SU-DHL-6 (cell line): ENCODE measurements around the gene TCEANC2.

Experiments used
- H2AFZ ChIP-seq: fragments of 200-600 bp; sonication (generic); 2 replicates; pipeline ENCODE4 v1.6.1; 2014; ENCODE audit warnings: low read depth, mild to moderate bottlenecking, moderate library complexity, mixed read lengths, antibody characterized with exemption, low read length; ENCODE audit not compliant: severe bottlenecking
- H3F3A ChIP-seq: fragments of 200-600 bp; shearing (Covaris generic); 2 replicates; pipeline ENCODE4 v1.6.0; 2016; ENCODE audit warnings: antibody characterized with exemption, mild to moderate bottlenecking; ENCODE audit not compliant: insufficient read depth
- H3K27ac ChIP-seq: fragments of 200-600 bp; sonication (generic); 2 replicates; pipeline ENCODE4 v1.5.1; 2016; ENCODE audit warnings: low read depth, mild to moderate bottlenecking, low read length, moderate library complexity, mixed read lengths
- H3K27me3 ChIP-seq: fragments of 200-600 bp; sonication (generic), shearing (Covaris generic); 2 replicates; pipeline ENCODE4 v1.6.0; 2014; ENCODE audit warnings: mild to moderate bottlenecking, low read length
- H3K36me3 ChIP-seq: fragments of 200-600 bp; sonication (generic); 2 replicates; pipeline ENCODE4 v1.6.1; 2014; ENCODE audit warnings: mild to moderate bottlenecking, low read length, mixed read lengths
- H3K4me2 ChIP-seq: fragments of 300-600, 200-600 bp; shearing (Covaris generic), sonication (generic); 2 replicates; pipeline ENCODE4 v1.6.0; 2014; ENCODE audit warnings: low read length, low read depth, mild to moderate bottlenecking; ENCODE audit not compliant: poor library complexity, severe bottlenecking
- H3K4me3 ChIP-seq: fragments of 200-600 bp; sonication (generic); 2 replicates; pipeline ENCODE4 v1.5.1; 2014; ENCODE audit warnings: antibody characterized with exemption, low read length, mild to moderate bottlenecking, mixed read lengths; ENCODE audit not compliant: insufficient read depth, poor library complexity, severe bottlenecking
- H3K79me2 ChIP-seq: fragments of 200-600 bp; sonication (generic); 2 replicates; pipeline ENCODE4 v1.6.1; 2014; ENCODE audit warnings: mild to moderate bottlenecking, low read length, moderate library complexity; ENCODE audit not compliant: insufficient read depth
- H3K9ac ChIP-seq: fragments of 200-600 bp; sonication (generic); 2 replicates; pipeline ENCODE4 v1.7.0; 2014; ENCODE audit warnings: mild to moderate bottlenecking, low read length
- H3K9me2 ChIP-seq: fragments of 200-600 bp; sonication (generic); replicated peaks from 2 replicates; pipeline ENCODE4 v1.6.1; 2014; ENCODE audit warnings: low read length; ENCODE audit not compliant: insufficient read depth
- H3K9me3 ChIP-seq: fragments of 200-600 bp; sonication (generic); 2 replicates; pipeline ENCODE4 v1.6.1; 2014; ENCODE audit warnings: low read length, mixed read lengths; ENCODE audit not compliant: insufficient read depth
- H4K20me1 ChIP-seq: fragments of 200-600 bp; sonication (generic); 2 replicates; pipeline ENCODE4 v1.6.1; 2014; ENCODE audit warnings: low read depth, mild to moderate bottlenecking, antibody characterized with exemption, low read length, moderate library complexity, mixed read lengths
- EZH2phosphoT487 ChIP-seq: fragments of 200-600 bp; sonication (generic), shearing (Covaris generic); conservative IDR thresholded peaks from 2 replicates; pipeline ENCODE4 v1.6.1; 2018; ENCODE audit warnings: mild to moderate bottlenecking, antibody characterized with exemption, low read length, moderate library complexity, mixed read lengths
- TF ChIP-seq, protein P1 (sequence below): fragments of 200-600 bp; sonication (generic); IDR thresholded peaks from one replicate; pipeline ENCODE4 v1.5.1; 2017; ENCODE audit warnings: antibody characterized with exemption, mild to moderate bottlenecking, low read length, moderate library complexity; ENCODE audit not compliant: insufficient read depth, poor library complexity, severe bottlenecking

TCEANC2 gene

DNA sequence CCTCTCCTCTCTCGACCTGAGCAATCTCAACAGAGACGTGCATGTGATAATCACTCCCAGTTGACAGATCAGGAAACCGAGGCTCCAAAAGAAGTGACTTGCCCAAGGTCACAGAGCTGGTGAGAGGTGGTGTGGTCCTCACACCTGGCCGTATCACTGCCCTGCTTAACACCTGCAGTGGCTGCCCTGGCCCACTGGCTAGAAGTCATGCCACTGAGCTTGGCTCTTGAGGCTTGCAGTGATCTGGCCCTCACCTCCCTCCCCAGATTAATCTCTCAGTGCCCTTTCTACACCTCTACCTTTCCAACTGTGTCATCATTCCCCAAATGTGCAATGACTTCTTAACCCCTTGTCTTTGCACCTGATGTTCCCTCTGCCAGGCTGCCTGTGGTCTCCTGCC is 60.6 kb downstream of the TCEANC2 start:
- Histone ChIP-seq H3K79me2 (no peaks in the 10 kb centered on the region), H3K9ac (no peak overlapping the region), H4K20me1 (no peaks in the 10 kb centered on the region), H3K36me3 (no peaks in the 10 kb centered on the region), H3F3A (no peaks in the 10 kb centered on the region), H3K27ac (no peak overlapping the region), H3K4me2 (no peak overlapping the region), H3K27me3 (no peaks in the 10 kb centered on the region), H3K4me3 (no peak overlapping the region), H2AFZ (no peak overlapping the region), H3K9me2 (no peaks in the 10 kb centered on the region), H3K9me3 (no peaks in the 10 kb centered on the region)
- TF ChIP-seq, protein P1, sequence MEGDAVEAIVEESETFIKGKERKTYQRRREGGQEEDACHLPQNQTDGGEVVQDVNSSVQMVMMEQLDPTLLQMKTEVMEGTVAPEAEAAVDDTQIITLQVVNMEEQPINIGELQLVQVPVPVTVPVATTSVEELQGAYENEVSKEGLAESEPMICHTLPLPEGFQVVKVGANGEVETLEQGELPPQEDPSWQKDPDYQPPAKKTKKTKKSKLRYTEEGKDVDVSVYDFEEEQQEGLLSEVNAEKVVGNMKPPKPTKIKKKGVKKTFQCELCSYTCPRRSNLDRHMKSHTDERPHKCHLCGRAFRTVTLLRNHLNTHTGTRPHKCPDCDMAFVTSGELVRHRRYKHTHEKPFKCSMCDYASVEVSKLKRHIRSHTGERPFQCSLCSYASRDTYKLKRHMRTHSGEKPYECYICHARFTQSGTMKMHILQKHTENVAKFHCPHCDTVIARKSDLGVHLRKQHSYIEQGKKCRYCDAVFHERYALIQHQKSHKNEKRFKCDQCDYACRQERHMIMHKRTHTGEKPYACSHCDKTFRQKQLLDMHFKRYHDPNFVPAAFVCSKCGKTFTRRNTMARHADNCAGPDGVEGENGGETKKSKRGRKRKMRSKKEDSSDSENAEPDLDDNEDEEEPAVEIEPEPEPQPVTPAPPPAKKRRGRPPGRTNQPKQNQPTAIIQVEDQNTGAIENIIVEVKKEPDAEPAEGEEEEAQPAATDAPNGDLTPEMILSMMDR: no peak
- no peak for TF ChIP-seq EZH2phosphoT487

DNA sequence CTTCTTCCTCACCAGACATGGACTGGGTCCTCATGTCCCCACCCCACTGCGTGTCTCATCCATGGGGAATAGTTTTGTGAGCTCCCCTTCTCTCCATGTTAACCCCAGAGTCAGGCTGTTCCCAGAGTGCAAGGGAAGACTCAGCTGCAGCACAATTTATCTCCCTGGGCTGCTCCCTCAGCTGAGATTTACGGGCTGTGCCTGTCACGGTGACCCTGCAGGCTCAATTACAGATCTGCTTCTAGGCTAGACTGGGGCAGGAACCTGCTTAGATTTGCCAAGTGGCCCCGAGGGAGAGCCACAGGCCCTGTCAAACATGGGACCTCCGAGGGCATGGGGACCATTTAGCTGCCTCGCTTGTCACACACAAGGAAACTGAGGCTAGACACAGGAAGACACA is 61.5 kb downstream of the TCEANC2 start:
- H3K4me2 ChIP-seq: no peak overlapping the region
- H3F3A ChIP-seq: no peaks in the 10 kb centered on the region
- TF ChIP-seq EZH2phosphoT487: no peak
- TF ChIP-seq, protein P1: no peak
- no peak overlapping the region for H3K4me3 ChIP-seq
- no peaks in the 10 kb centered on the region for H3K79me2 ChIP-seq
- H4K20me1 ChIP-seq: no peaks in the 10 kb centered on the region
- no peaks in the 10 kb centered on the region for H3K9me2 ChIP-seq
- H3K27ac ChIP-seq: no peak overlapping the region
- H3K9me3 ChIP-seq: no peaks in the 10 kb centered on the region
- H3K36me3 ChIP-seq: no peaks in the 10 kb centered on the region
- no peak overlapping the region for H3K9ac ChIP-seq
- no peaks in the 10 kb centered on the region for H3K27me3 ChIP-seq
- no peak overlapping the region for H2AFZ ChIP-seq

DNA sequence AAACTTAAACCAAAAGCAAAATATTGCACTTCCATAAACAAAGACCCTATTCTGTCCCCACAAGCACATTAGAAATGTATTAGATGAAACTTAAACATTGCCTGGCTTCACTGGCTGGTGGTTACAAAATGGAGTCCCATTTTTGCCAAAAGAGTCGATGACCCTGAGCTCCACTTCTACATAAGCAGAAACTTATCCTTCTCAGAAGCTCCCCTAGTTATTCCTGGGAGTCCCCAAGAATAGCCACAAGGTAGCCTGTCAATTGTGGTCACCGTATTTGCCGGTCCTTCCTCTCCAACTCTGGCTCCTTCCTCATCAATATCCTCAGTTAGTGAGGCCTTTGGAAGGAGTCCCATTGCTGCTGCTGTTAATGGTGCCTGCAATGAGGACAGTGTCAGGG is 62.1 kb downstream of the TCEANC2 start:
- TF ChIP-seq EZH2phosphoT487: no peak
- TF ChIP-seq, protein P1: no peak
- no peak overlapping the region for H3K27ac ChIP-seq
- no peaks in the 10 kb centered on the region for H3K27me3 ChIP-seq
- H3K4me3 ChIP-seq: no peak overlapping the region
- H2AFZ ChIP-seq: no peak overlapping the region
- no peaks in the 10 kb centered on the region for H3K79me2 ChIP-seq
- H3K9me2 ChIP-seq: no peaks in the 10 kb centered on the region
- no peaks in the 10 kb centered on the region for H3F3A ChIP-seq
- no peaks in the 10 kb centered on the region for H4K20me1 ChIP-seq
- H3K9me3 ChIP-seq: no peaks in the 10 kb centered on the region
- no peak overlapping the region for H3K9ac ChIP-seq
- H3K36me3 ChIP-seq: no peaks in the 10 kb centered on the region
- no peak overlapping the region for H3K4me2 ChIP-seq
